Raji (cell line): ENCODE measurements around the gene C1QTNF8.

Experiments
- POLR2A ChIP-seq: IDR thresholded peaks from 2 replicates; pipeline ENCODE4 v1.6.1; 2011; ENCODE audit warnings: low read depth, low read length, control low read depth; ENCODE audit not compliant: insufficient read depth

C1QTNF8 gene

GRCh38 chr16:1070084-1070863 is 25.8 kb downstream of the C1QTNF8 start:
- TF ChIP-seq POLR2A, result no peak

- TF ChIP-seq POLR2A, result no peak
Measured at GRCh38 chr16:1069154-1069553, 26.9 kb downstream of the C1QTNF8 start.

DNA sequence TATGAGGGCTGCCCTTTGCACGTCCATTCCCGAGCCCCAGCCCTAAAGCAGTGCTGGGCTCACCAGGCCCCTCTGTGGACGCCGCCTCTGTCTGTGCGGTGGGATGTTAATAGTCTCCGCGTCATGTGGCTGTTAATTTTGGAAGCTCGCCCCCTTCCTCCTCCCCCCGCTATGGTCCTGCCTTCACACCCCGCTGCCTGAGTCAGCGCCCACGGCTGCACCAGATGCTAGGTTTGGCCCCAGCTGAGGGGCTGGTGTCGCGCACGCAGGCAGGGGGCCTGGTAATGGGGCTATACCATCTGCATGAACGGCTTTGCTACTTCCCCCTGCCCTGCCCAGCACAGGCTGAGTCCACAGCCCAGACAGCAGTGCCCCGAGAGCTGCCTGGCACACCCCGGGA is 27.6 kb downstream of the C1QTNF8 start:
- TF ChIP-seq POLR2A, result no peak

DNA sequence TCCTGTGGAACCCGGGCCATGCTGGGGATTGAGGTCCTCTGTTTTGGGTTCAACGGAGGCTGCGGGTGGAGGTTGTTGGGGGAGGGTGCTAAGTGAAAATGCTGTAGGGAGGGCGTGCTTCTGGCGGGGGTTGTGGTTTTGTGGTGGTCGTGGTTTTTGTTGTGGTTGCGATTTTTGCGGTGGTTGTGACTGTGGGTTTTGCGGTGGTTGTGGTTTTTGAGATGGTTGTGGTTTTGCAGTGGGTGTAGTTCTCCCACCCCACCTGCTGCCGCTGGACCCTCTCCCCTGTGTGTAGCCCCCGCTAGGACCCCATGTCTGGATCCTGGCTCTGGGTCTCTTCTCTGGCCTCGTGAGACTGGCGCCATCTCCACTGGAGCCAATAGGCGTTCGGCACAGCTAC is 28.4 kb downstream of the C1QTNF8 start:
- TF ChIP-seq POLR2A, result no peak

DNA sequence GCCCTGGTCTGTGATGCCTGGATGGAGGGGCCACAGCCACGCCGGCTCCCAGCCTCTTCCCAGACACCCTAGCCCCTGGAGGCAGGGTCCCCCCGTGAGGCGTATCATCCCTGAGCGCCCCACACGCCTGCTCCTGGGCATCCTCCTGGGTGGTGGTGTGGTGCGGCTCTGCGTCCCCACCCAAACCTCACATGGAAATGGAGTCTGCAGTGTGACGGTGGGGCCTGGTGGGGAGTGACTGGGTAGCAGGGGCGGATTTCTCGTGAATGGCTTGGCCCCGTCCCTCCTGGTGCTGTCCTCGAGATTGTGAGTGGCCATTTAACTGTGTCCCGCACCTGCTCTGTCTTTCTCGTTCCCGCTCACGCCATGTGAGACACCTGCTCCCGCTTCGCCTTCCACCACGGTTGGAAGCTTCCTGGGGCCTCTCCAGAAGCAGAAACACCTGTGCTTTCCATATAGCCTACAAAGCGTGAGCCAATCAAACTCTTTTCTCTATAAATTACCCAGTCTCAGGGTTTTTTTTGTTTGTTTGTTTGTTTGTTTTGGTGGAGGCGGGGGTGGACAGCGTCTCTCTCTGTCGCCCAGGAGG is 29.4 kb downstream of the C1QTNF8 start:
- no peak for TF ChIP-seq POLR2A

DNA sequence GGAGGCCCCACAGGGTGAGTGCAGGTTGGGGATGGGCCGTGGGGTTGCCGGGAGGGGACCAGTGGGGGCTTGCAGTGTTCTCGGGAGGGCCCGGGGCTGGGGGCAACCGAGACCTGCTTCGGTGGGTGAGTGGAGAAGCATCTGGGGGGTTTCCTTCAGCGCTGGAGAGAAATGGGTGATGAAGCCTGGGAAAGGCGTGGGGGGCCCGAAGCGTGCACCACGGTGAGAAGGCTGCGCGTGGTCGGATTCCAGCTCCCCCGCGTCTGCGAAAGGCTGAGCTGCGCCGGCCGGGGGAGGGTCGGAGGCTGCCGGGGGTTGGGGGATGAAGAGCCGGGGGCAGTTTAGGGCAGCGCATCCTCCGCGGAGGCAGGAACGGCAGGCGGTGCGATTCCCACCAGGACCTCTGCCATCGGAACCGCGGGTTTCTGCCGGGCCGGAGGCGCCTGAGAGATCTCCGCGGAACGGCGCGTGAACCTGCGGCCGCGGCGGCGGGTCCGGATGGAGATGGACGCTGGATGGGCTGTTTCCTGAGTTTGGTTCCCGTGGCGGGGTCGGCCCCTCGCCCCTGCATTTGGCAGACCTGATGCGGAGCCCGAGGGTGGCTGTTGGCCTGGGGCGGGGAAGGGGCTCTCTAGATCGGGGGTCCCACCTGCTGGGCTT is 30.4 kb downstream of the C1QTNF8 start:
- TF ChIP-seq POLR2A, result no peak

GRCh38 chr16:1063728-1064127 is 32.3 kb downstream of the C1QTNF8 start:
- TF ChIP-seq POLR2A, result no peak

DNA sequence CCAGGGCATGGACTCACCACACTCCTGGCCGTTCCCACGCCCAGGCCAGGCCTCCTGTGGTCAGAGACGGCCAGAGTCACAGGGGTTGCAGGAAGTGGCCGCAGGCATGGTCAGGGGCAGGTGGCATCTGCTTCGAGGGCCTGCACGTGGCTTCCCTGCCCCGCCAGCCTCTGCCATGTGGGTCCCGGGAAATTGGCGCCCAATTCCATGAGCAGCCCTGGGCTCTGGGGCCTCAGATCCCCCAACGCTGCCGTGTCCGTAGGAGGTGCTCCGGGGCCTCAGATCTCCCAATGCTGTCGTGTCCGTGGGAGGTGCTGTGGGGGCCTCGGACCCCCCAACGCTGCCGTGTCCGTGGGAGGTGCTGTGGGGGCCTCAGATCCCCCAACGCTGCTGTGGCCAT is 33.1 kb downstream of the C1QTNF8 start:
- no peak for TF ChIP-seq POLR2A

GRCh38 chr16:1061769-1062505 is 34.1 kb downstream of the C1QTNF8 start:
- TF ChIP-seq POLR2A, result no peak

GRCh38 chr16:1060416-1061340 is 35.4 kb downstream of the C1QTNF8 start:
- no peak for TF ChIP-seq POLR2A

DNA sequence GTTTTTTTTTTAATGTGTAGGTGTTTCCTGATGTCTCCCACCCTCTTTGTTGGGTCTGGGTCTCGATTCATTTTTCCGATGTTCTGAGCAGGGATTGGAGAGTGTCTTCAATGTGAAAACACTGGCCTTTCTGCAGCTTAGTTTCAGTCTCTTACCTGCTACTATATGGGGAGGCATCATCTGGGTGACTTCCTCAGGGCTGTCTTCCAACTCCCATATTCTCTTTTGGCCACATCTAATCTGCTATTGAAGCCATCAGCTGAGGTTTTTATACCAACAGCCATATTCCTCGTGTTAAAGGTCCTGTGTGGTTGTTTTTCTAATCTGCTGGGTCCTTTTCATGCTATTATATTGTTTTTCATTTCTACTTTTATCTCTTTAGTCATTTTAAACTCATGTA is 36.7 kb downstream of the C1QTNF8 start:
- TF ChIP-seq POLR2A, result no peak

DNA sequence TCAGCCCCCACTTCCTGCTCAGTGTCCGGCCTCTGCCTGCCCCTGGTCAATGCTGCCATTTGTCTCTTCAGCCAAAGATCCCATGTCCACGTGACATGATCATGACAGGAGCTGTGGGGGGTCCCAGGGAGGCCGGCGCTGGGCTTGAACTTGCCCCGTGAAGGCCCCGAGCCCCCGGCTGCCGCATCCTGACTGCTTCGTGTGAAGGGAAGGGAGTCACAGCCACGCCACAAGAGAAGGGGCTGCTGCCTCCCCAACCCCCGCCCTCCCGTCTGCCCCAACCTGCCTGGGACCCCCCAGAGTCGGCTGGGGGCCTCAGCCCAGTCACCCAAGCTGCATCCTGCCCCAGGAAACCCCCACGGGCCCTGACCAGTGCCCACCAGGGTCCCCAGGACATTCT is 37.8 kb downstream of the C1QTNF8 start:
- TF ChIP-seq POLR2A, result no peak

DNA sequence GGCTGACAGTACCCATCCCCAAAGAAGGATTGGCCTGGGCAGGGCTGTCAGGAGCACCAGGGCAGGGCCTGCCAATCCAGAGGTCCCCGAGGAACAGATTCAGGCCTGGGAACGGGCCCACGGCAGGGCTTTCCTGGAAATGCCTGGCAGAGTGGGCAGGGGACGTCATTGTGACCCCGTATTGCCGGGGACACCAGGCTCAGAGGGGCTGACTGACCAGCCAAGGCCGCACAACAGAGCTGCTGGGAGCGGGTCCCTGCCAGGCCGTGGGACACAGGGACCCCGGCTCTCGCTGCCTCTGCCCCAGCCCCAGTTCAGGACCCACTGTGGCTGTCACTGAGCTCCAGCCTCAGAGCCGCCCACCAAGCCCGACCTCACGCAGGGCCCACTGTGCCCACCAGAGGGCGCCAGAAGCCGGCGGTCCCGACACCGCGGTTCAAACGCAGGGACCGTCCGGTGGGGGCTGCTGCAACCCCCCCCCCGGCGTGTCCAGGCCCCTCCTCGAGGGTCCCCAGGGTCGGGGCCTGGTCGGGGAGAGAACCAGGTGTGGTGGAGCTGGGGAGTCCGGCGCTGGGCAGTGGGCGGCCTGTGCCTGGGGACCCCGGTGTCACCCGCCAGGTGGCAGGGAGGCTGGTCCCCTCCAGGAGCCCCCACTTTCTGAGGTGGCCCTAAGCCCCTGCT is 38.7 kb downstream of the C1QTNF8 start:
- TF ChIP-seq POLR2A, result no peak

- no peak for TF ChIP-seq POLR2A
Measured at GRCh38 chr16:1056196-1056595, 39.8 kb downstream of the C1QTNF8 start.

GRCh38 chr16:1055557-1055924 is 40.5 kb downstream of the C1QTNF8 start:
- no peak for TF ChIP-seq POLR2A
